ENCODE data around the gene GINS3.
"Not testable (repeated sequence)": the region's sequence is repeated elsewhere in the genome, so short reads cannot be mapped to it uniquely, and the experiment has no call there.

GINS3 gene

DNA sequence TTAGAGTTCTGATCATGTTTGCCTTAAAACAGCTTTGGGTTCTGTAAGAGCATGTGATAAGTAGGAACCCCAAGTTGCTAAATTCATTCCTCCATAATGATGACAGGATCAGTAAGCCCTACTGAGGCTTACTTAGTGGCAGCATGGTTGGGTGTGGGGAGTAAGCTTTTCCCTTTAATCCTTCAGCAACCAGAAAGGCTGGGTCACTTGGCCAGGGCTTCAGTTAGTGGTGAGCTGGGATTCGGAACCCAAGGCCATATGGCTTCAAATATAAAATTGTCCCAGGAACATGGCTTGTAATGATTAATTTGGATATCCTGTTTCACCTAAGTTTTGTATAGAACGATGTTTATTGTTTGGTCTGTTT is 850 bp downstream of the GINS3 start:
- no peak for DNase-seq

DNA sequence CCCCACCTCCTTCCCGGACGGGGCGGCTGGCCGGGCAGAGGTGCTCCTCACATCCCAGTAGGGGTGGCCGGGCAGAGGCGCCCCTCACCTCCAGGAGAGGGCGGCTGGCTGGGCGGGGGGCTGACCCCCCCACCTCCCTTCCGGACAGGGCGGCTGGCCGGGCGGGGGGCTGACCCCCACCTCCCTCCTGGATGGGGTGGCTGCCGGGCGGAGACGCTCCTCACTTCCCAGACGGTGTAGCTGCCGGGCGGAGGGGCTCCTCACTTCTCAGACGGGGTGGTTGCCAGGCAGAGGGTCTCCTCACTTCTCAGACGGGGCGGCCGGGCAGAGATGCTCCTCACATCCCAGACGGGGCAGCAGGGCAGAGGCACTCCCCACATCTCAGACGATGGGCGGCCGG is 4.6 kb downstream of the GINS3 start:
- not testable (repeated sequence) for DNase-seq

DNA sequence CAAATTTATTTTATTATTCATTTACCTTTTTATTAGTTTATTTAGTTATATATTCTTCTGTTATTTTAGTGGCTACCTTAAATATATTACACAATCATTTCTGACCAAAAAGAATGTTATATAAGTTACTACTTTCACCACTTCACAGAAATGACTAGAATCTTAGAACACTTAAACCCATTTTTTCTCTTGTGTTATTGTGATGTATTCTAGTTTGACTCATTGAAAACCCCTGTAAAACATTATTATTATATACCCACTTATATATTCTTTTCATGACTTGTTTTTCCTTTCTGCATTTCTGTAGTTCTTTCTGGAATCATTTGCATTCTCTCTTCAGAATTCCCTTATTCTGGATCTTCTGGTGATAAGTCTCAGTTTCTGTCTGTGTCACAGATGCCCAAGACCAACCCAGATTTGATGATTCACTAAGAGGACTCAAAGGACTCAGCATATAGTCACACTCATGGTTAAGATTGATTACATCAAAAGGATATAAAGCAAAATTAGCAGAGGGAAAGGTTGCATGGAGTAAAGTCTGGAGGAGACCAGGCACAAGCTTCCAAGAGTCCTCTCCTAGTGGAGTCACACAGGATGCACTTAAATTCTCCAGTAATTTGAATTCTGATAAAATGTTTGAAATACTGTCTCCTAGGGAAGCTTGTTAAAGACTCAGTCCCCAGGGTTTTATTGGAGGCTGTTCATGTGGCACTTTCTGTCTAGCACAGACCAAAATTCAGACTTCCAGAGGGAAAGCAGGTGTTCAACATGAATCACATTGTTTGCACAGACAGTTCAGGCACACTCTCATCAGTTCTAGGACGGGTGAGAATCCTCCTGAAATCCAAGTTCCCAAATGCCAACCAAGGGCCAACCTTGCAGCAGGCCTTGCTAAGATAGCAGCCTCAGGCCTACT is 7.7 kb downstream of the GINS3 start:
- no peak for DNase-seq

DNA sequence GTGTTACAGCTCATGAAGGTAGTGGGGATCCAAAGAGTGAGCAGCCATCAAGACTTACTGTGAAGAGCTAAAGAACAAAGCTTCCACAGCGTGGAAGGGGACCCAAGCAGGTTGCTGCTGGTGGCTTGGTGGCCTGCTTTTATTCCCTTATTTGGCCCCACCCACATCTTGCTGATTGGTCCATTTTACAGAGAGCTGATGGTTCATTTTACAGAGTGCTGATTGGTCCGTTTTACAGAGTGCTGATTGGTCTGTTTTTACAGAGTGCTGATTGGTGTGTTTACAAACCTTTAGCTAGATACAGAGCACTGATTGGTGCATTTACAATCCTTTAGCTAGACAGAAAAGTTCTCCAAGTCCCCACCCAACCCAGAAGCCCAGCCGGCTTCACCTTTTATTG is 9.0 kb downstream of the GINS3 start:
- DNase-seq: not testable (repeated sequence)

DNA sequence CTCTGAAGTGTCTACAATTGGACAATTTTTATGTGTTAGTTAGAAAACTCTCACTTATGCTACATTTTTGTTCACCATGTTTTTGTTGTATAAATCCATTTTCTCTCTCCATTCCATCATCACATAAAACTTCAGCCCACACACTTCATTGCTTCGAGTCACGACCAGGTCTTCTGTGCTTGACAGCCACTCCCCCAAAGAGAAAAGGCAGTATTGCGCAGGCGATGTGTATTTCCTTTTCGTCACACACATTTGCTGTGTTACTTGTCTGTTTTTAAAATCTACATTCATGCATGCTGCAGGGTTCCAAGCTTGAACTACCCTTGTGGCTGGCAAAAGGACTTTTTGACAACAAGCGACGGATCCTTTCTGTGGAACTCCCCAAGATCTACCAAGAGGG is 10.5 kb downstream of the GINS3 start:
- no peak for DNase-seq

DNA sequence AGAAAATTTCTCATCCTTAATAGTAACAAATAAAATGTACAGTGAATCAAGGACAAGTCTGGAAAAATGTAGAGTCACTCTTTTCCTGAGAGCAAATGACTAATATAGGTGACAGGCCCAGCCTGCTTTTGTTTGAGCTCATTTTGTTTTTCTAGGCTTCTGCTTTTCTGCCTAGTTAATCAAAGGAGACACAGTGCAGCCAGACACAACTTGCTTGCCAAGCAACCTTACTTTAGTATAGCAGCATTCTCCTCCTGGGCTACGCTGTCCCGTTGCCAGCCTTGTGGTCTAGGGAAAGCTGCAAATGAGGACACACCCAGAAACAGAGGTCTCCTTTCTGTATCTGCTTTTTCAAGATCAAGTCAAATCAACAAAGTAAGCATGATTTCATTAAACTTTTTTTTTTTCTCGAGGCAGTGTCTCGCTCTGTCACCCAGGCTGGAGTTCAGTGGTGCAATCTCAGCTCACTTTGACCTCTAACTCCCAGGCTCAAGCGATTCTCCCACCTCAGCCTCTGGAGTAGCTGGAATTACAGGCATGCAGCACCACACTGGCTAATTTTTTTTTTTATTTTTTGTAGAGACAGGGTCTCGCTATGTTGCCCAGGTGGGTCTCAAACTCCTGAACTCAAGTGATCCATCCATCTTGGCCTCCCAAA is 17.2 kb downstream of the GINS3 start:
- no peak for DNase-seq

DNA sequence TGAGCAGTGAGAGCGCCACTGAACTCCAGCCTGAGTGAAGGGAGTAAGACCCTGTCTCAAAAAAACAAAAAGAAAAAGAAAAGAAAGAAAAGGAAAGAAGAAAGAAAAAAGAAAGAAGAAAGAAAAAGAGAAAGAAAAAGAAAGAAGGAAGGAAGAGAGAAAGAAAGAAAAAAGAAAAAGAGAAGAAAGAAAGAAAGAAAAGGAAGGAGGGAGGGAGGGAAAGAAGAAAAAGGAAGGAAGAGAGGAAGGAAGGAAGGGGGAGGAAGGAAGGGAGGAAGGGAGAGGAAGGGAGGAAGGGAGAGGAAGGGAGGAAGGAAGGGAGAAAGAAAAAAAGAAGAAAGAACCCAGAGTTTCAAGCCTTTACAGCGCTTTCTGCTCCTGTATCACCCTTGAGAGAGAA is 19.1 kb downstream of the GINS3 start:
- DNase-seq: no peak

DNA sequence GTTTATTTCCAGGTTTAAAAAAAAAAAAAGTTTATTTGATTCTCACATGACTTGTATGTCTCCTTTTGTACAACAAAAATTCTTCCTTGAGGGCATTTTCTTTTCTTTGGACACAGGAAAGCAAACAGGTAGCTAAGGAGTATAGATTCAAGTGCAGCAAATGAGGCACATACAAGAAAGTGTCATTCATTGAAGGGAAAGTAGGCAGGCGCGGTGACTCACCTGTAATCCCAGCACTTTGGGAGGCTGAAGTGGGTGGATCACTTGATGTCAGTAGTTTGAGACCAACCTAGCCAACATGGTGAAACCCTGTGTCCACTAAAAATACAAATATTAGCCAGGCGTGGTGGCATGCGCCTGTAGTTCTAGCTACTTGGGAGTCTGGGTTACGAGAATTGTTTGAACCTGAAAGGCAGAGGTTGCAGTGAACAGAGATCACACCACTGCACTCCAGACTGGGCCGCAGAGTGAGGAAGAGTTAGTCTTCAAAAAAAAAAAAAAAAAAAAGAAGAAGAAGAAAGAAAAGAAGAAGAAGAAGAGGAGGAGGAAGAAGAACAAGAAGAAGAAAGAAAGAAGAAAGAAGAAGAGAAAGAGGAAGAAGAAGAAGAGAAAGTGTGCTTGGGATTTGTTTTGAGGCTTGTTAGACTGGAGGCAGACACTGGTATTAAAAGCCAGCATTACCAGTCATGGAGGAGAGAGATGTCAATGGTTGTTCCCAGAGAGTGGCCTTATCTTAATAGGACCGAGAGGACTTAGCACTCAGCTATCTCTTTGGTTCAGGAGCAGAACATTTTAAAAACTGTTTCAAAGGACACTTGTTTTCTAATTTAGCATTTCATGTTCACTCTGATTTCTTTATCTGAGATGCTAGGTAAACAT is 19.7 kb downstream of the GINS3 start:
- DNase-seq: no peak

DNA sequence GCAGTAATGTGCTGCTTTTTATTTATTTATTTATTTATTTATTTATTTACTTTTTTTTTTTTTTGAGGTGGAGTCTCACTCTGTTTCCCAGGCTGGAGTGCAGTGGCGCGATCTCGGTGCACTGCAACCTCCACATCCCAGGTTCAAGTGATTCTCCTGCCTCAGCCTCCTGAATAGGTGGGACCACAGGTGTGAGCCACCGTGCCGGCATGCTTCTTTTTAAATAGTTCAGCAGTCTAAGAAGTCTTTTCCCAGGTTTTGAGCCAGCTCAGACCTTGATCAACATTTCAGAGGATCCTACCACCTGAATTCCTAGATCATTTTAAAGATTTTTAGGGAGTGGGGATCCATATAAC is 20.3 kb downstream of the GINS3 start:
- not testable (repeated sequence) for DNase-seq

DNA sequence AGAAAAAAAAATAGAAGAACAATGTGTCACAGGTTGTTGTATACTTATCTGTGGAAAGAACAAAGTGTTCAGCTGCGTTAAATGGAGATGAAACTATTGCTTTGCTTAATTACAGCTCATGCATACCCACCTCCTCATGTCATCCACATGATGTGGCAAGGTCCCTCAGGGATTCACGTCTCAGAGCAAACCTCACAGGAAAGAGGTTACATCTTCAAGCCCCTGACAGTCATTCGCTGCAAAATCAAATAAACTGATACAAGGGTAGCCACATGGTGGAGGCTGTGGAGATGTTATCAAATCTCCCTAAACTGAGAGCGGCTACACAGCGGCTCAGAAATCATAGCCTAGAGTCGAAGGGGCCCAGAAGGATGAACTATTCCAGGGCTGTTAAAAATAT is 21.1 kb downstream of the GINS3 start:
- DNase-seq: no peak

DNA sequence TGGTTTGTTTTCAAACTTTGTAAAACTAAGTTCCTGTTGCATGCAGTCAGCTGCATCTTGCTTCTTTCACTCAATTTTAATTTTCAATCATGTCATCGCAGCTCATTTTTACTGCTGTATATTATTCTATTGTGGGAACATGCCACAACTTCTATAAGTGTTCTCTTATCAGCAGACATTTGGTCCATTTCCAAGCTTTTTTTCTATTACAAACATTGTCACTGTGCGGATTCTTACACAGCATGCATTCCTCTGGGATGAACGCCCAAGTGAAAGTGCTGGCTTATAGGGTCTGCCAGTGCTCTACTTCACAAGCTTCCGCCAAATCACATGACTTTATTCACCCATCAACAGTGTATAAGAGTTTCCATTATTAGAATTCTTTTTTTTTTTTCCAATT is 22.7 kb downstream of the GINS3 start:
- DNase-seq: no peak

DNA sequence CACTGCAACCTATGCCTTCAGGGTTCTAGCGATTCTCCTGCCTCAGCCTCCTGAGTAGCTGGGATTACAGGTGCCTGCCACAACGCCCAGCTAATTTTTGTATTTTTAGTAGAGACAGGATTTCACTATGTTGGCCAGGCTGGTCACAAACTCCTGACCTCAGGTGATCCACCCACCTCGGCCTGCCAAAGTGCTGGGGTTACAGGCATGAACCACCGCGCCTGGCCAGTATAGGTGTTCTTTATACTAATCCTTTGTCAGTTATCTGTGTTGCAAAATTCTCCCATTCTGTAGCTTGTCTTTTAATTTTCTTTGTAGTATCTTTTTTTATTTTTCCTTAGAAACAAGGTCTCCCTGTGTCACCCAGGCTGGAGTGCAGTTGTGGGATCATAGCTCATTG is 23.7 kb downstream of the GINS3 start:
- not testable (repeated sequence) for DNase-seq

DNA sequence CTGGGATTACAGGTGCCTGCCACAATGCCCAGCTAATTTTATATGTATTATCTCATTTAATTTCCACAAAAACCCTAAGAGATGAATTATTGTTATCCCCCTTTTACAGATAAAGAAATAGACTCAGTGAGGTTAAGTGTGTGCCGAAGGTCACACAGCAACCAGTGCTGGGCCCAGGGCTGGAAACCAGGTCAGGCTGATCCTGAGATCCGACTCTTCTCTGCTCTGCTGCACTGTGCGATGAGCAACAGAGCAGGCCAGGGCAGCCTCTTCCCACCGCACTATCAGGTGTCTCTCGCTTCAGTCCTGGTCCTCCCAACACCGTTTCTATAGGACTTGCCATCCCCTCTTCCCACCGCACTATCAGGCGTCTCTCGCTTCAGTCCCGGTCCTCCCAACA is 24.8 kb downstream of the GINS3 start:
- no peak for DNase-seq

DNA sequence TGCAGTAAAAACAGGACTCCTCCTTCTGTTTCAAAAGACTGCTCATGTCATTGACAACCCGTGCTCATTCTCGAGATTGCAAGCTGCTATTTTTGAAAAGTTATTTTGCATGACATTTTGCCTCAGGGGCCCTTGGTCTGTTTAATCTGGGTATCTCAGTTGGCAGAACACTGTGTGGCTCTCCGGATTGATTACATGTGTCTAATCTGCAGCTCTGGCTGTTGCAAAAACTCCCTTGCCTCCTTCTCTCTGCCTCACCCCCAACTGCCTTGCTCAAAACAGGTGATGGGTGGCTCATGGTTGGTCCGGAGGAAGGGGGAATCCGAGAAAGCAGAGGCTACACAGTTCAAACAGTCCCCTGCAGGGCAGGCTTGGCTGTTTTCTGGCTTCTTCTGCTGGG is 25.3 kb downstream of the GINS3 start:
- DNase-seq: no peak

DNA sequence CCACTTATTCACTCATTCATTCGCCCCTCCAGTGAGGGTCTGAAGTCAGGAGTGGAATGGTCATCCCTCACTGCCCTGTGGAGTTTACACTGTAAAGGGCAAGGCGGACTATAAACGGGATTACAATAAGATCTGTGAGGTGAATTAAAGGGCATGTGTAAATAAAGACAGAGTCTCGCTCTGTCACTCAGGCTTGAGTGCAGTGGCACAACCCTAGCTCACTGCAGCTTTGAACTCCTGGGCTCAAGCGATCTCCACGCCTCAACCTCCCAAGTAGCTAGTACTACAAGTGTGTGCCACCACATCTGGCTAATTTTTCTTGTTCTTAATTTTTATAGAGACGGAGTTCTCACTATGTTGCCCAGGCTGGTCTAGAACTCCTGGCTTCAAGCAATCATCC is 25.8 kb downstream of the GINS3 start:
- DNase-seq: no peak

DNA sequence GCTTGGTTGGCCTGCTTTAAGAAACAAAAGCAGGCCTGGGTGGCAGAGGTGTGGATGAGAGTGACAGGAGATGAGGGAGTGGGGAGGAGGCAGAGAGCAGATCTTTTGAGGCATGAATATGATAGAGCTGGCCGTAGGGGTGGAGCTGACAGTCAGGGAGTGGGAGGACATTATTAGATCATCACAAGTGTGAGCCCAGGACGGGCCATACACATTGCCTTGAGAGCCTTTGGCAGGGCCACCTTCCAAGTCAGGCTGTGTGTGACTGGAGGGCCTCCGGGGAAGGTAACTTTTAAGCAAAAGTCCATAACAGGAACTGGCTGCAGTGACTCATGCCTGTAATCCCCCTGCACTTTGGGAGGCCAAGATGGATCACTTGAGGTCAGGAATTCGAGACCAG is 26.3 kb downstream of the GINS3 start:
- DNase-seq: no peak

DNA sequence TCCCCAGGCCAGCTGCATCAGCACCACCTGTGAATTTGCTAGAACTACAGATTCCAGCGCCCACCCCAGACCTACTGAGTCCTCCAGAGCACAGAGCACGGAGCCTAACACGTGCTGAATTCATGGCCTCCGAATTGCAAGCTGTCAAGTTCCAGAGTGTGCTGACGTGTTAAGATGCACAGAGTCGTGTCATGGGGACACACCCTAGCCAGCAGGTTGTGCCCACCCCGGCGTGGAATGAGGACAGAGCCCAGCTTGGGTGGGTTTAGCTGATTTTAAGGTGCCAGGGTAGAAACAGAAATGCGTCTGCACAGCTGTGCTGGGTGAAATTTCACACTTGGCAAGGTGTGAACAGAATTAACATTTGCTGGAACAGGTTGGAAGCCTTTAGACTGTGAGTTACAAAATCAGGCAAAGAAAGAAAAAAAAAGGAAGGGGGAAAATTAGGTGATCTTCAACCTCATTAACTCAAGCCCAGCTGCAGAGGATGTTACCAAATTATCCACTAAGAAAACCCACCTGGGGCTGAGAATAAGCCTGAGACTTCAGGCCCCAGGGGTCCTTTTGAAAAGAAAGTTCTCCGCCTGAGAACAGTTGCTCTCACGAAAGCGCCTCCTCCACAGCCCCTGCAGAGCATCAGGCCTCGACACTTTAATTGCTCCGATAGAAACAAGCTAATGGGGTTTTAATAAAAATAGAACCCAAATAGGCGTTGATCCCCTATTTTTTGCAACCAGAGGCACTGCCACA is 27.1 kb downstream of the GINS3 start:
- DNase-seq: no peak

DNA sequence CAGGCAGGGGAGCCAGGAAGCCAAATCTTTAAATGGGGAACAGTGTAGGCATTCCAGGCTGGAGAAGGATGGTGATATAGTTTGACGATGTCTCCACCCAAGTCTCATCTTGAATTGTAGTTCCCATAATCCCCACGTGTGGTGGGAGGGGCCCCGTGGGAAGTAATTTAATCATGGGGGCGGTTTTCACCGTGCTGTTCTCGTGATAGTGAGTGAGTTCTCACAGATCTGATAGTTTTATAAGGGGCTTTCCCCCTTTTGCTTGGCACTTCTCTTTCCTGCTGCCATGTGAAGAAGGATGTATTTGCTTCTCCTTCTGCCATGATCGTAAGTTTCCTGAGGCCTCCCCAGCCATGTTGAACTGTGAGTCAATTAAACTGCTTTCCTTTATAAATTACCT is 28.8 kb downstream of the GINS3 start:
- no peak for DNase-seq

DNA sequence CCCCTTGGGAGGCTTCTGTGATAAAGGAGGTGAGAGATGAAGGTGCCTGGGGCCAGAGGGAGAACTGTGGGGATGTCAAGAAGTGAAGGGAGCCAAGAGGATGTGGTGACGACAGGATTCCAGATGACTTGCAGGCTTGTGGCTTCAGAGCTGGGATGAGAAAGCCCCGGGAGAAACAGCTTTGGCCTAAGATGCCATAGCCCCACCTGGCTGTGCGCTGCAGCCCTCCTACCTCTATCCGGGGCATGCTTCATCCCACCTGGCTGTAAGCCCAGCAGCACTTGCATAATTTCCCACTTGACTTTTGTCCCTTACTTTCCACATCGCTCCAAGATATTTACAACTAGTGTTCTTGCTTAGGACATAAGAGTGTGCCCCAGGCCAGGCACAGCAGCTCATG is 29.3 kb downstream of the GINS3 start:
- no peak for DNase-seq

DNA sequence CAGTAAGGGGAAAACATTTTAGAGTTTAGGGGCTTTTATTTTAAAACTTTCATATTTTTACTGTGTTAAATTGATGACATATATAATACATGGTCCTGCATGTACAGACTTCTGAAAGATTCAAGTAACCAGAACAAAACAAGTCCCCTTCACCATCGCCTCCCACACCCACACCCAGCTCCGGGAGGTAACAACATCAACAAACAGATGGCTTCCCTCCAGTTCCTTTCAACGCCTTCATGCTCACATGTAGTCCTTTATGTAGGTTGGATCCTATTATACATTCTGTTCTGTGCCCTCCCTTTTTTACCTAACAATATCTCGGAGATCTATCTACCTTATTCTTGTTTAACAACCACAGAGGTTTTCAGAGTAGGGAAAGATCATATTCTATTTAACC is 30.5 kb downstream of the GINS3 start:
- DNase-seq: peak; percentile 19

DNA sequence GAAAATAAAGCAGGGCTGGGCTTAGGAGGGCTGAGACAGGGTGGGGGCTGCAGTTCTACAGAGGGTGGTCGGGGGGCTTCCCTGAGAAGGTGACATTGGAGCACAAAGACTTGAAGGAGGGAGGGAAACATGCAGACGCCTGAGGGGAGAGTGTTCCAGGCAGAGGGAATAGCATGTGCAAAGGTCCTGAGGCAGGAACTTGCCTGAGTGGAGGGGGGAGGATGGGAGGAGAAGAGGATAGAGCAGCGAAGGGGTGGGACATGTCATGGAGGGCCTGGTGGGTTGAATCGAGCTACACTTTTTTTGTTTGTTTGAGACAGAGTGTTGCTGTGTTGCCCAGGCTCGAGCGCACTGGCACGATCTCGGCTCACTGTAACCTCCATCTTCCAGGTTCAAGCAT is 33.0 kb downstream of the GINS3 start:
- no peak for DNase-seq

DNA sequence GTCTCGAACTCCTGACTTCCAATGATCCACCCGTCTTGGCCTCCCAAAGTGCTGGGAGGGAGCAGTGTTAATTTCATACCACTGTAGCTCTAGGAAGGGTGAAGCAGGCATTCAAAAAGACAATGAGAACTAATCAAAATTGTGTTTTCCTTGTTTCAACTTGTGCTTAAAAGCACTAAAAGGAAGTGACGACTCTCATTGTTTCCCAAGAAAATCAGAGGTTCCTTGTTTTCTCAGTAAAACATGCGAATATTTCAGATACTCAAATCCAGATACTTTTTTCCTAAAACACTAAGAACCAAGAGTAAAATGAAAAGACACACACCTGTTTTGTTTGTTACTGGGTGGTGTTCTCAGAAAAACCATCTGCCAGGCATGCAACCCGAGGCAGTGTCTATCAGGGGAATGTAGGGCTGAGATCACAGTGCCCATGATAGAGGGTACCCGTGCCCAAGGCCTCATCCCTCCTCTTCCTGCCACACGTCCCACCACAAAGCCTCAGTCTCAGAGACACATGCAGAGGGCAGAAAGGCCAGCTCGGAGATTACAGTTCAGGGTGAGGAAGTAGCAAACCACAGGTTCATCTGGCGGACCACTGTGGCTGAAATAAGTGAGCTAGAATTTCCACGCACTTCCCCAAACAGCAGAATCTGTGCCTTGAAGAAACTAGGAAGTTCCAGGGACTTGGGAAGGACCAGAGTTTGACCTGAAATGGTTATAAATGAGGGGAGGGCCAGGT is 33.7 kb downstream of the GINS3 start:
- DNase-seq: no peak
